ENCODE data around the gene MTHFSD. TPM values are rescaled to one million over a fixed set of nuclear protein-coding genes. Genes with fewer than 3 reads are reported as not detected.

The MTHFSD gene
- total and polyA plus RNA-seq, 2 donors (not counting 3 experiments of a cell fraction or from before 2014, with no cell fraction given), result 16.7 to 21.1 TPM

DNA sequence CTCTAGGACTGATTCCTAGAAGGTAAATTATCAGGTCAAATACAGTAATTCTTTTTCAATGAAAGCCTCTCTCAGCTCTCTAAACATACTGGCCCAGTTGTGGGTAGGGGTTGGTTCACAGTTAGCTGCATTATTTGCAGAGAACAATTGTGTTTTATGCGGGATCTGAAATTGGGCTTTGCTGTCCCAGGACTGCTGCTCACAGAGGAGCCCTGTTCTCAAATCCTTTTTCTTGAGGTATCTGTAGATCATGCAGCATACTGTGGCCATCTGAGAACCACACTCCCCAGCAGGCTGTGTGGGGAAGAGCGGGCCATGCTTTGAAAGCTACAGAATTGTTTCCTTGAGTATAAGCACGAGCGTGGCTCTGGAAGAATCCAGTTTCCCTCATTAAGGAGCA lies 17.5 kb downstream of the MTHFSD start:
- DNase-seq (ENCODE audit: low read depth, low spot score) (no peak), FAIRE-seq (no peak)
- Histone ChIP-seq H3K79me2 (ENCODE audit: control insufficient read depth, insufficient read depth, low read length) (no peaks in the 10 kb centered on the region), H3K4me2 (ENCODE audit: insufficient read depth, low read length) (no peak overlapping the region), H3K4me3 (replicated peaks in 1 of 3; ENCODE audit: insufficient read depth in 1 of 3, low read depth in 1 of 3, low read length in 3 of 3) (no peak overlapping the region), H3K27me3 (ENCODE audit: control insufficient read depth in 2 of 2, insufficient read depth in 2 of 2, low read length in 2 of 2) (no peaks in the 10 kb centered on the region), H3K4me1 (ENCODE audit: control insufficient read depth, extremely low read depth, insufficient read depth, low read length) (no peaks in the 10 kb centered on the region), H2AFZ (ENCODE audit: low read depth, low read length) (no peak overlapping the region), H3K27ac (ENCODE audit: insufficient read depth, low read depth, low read length) (no peak overlapping the region), H3K9me3 (replicated peaks; ENCODE audit: control insufficient read depth, insufficient read depth, low read length) (no peaks in the 10 kb centered on the region), H3K9me1 (replicated peaks; ENCODE audit: control insufficient read depth, extremely low read depth, insufficient read depth, low read length) (no peaks in the 10 kb centered on the region), H4K20me1 (replicated peaks; ENCODE audit: control insufficient read depth, extremely low read depth, insufficient read depth, low read length) (no peaks in the 10 kb centered on the region), H3K36me3 (ENCODE audit: control insufficient read depth in 2 of 2, extremely low read depth in 1 of 2, insufficient read depth in 2 of 2, low read length in 2 of 2) (peaks cover 3 to 36% of the 10 kb centered on the region in 2 experiments), H3K9ac (replicated peaks; ENCODE audit: extremely low read depth, insufficient read depth, low read length) (no peak overlapping the region)
- intact Hi-C loops (cut with micrococcal nuclease) (no loop called here), dilution Hi-C loops (cut with MboI; ENCODE audit: extremely low pct_ligation_motif_present, low sequenced_read_pairs) (no loop called here)
- TF ChIP-seq JUN (IDR thresholded peaks at IDR 0.05; ENCODE audit: borderline replicate concordance, insufficient read depth, insufficient read length, low read depth), result no peak
- no peak for TF ChIP-seq MYC (IDR thresholded peaks at IDR 0.05; ENCODE audit: low read depth, low read length)
- TF ChIP-seq, protein P1, sequence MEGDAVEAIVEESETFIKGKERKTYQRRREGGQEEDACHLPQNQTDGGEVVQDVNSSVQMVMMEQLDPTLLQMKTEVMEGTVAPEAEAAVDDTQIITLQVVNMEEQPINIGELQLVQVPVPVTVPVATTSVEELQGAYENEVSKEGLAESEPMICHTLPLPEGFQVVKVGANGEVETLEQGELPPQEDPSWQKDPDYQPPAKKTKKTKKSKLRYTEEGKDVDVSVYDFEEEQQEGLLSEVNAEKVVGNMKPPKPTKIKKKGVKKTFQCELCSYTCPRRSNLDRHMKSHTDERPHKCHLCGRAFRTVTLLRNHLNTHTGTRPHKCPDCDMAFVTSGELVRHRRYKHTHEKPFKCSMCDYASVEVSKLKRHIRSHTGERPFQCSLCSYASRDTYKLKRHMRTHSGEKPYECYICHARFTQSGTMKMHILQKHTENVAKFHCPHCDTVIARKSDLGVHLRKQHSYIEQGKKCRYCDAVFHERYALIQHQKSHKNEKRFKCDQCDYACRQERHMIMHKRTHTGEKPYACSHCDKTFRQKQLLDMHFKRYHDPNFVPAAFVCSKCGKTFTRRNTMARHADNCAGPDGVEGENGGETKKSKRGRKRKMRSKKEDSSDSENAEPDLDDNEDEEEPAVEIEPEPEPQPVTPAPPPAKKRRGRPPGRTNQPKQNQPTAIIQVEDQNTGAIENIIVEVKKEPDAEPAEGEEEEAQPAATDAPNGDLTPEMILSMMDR (IDR thresholded peaks at IDR 0.05; ENCODE audit: extremely low read depth in 1 of 2, insufficient read depth in 1 of 2, low read depth in 1 of 2, low read length in 2 of 2), result no peak
- TF ChIP-seq, protein P2, sequence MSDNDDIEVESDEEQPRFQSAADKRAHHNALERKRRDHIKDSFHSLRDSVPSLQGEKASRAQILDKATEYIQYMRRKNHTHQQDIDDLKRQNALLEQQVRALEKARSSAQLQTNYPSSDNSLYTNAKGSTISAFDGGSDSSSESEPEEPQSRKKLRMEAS (IDR thresholded peaks at IDR 0.05; ENCODE audit: insufficient read depth, insufficient read length), result no peak
- TF ChIP-seq POLR2AphosphoS5 (IDR thresholded peaks at IDR 0.05; ENCODE audit: insufficient read depth, low read depth, low read length), result no peak
- TF ChIP-seq EZH2 (IDR thresholded peaks at IDR 0.05; ENCODE audit: borderline replicate concordance, low read depth, low read length, severe bottlenecking), result no peak
- no peak for TF ChIP-seq GATA2 (IDR thresholded peaks at IDR 0.05; ENCODE audit: insufficient read depth, insufficient read length, low read depth, low read length)
- TF ChIP-seq POLR2A (IDR thresholded peaks at IDR 0.05; ENCODE audit: low read depth, low read length), result no peak
- ChIA-PET POLR2A (no interaction called here), CTCF (no interaction called here)
- no TSS peak for BruUV-seq (replicated peaks)
